AG04449 (cell line): Measurements from ENCODE around the gene COX20.
"Not testable (repeated sequence)": the region's sequence is repeated elsewhere in the genome, so short reads cannot be mapped to it uniquely, and the experiment has no call there.

Source experiments
- CTCF ChIA-PET: fragments of 350-600 bp; formaldehyde crosslinking; extraction: SDS; loops from one replicate; lab custom pipeline; 2021; ENCODE audit warnings: antibody characterized with exemption; lab: Yijun Ruan, JAX
- POLR2A ChIA-PET: fragments of 400-600, 350-600 bp; formaldehyde crosslinking; extraction: SDS; loops from one replicate; lab custom pipeline; 2020; ENCODE audit warnings: antibody characterized with exemption, inconsistent platforms; lab: Yijun Ruan, JAX
- DNase-seq: peaks from one replicate; pipeline ENCODE4 v3.0.0-alpha.2; 2010; ENCODE audit warnings: low read depth, low spot score
- H3K4me3 ChIP-seq: 2 replicates; pipeline ENCODE4 v1.5.1; 2011; ENCODE audit warnings: low read depth, mild to moderate bottlenecking, control low read depth, low read length
- TF ChIP-seq, protein P1 (sequence below): IDR thresholded peaks from one replicate; pipeline ENCODE4 v1.5.1; 2011; ENCODE audit warnings: mild to moderate bottlenecking, moderate library complexity, low read length, control low read depth, inconsistent platforms; ENCODE audit not compliant: insufficient read depth; ENCODE audit errors: missing control alignments

COX20 gene

DNA sequence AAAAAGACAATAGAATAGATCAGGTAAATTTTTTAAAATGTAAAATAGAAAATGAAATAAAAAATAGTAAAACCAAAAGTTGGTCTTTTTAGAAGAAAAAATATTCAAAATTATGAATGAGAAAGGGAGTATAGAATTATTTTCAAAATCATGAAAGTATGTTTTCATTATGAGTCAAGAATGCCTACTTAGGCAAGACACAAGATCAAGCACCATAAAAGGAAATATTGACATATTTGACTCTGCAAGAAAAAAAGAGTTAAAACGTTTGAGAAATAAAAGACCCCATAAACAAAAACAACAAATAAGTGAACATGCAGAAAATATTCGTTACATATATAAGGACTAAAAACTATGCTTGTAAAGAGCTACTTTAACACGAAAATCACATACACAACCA, 4.8 kb upstream of the COX20 start:
- H3K4me3 ChIP-seq: no peak overlapping the region
- TF ChIP-seq, protein P1, sequence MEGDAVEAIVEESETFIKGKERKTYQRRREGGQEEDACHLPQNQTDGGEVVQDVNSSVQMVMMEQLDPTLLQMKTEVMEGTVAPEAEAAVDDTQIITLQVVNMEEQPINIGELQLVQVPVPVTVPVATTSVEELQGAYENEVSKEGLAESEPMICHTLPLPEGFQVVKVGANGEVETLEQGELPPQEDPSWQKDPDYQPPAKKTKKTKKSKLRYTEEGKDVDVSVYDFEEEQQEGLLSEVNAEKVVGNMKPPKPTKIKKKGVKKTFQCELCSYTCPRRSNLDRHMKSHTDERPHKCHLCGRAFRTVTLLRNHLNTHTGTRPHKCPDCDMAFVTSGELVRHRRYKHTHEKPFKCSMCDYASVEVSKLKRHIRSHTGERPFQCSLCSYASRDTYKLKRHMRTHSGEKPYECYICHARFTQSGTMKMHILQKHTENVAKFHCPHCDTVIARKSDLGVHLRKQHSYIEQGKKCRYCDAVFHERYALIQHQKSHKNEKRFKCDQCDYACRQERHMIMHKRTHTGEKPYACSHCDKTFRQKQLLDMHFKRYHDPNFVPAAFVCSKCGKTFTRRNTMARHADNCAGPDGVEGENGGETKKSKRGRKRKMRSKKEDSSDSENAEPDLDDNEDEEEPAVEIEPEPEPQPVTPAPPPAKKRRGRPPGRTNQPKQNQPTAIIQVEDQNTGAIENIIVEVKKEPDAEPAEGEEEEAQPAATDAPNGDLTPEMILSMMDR: no peak
- CTCF ChIA-PET: interaction anchor here (1.1 to 1.9 kb wide), 4 partner anchors 10 to 212 kb away, joined by 3 to 7 read pairs (median 4); no protein-coding TSS in a partner anchor
- no peak for DNase-seq
- POLR2A ChIA-PET: no interaction called here

DNA sequence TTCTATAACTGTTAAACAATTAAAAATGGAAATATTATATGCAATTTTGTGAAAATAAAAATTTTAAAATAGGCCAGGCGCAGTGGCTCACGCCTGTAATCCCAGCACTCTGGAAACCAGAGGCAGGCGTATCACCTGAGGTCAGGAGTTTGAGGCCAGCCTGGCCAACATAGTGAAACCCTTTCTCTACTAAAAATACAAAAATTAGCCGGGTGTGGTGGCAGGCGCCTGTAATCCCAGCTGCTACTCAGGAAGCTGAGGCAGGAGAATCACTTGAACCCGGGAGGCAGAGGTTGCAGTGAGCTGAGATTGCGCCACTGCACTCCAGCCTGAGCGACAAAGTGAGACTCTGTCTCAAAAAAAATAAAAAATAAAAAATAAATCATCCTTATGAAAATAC, 2.2 kb upstream of the COX20 start:
- CTCF ChIA-PET: interaction anchor here (0.9 to 1.2 kb wide), 3 partner anchors 8 to 229 kb away, joined by 3 to 4 read pairs (median 4); a partner anchor contains a TSS
- not testable (repeated sequence) for H3K4me3 ChIP-seq

DNA sequence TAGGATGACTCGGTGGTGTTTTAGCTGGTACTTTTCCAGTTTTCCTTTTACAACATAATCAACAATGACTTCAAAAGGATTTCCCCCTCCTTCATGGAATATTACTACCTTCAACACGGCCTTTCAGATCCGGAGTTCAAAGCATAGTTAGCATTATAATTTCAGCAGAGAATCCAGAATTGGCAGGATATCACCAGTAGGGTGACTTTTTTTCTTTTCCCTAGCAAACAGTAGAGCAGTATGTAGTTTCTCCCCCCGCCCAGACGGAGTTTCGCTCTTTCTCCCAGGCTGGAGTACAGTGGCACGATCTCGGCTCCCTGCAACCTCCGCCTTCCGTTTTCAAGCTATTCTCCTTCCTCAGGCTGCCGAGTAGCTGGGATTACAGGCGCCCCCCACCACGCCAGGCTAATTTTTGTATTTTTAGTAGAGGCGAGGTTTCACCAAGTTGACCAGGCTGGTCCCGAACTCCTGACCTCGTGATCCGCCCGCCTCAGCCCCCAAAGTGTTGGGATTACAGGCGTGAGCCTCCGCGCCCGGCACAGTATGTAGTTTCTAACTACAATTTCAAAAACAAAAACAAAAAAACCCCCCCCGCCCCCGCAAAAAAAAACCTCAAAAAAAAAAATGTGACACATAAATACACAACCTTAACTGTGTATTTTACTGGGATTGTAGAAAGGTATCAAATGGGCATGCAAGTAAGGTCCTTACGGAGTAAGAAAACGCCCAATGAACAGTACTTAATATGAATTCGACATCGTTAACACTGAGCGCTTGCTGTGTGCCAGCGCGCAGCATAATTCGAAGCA, 1.5 kb upstream of the COX20 start:
- H3K4me3 ChIP-seq: peak overlapping the region; percentile 73
- CTCF ChIA-PET: interaction anchor here (0.9 to 4.9 kb wide), 3 partner anchors 9 to 230 kb away, joined by 4 to 18 read pairs (median 4); a partner anchor contains a TSS
- no peak for DNase-seq
- TF ChIP-seq, protein P1: no peak
- POLR2A ChIA-PET: interaction anchor here (0.8 to 2.7 kb wide), 7 partner anchors 10 to 322 kb away, joined by 3 to 16 read pairs (median 5); partner anchors contain the start of gene HNRNPU

More for the DNA sequence above, 2.2 kb upstream of the COX20 start:
- DNase-seq: not testable (repeated sequence)
- POLR2A ChIA-PET: interaction anchor here (1.3 kb wide), 1 partner anchor 32 kb away, joined by 3 read pairs; no protein-coding TSS in a partner anchor

DNA sequence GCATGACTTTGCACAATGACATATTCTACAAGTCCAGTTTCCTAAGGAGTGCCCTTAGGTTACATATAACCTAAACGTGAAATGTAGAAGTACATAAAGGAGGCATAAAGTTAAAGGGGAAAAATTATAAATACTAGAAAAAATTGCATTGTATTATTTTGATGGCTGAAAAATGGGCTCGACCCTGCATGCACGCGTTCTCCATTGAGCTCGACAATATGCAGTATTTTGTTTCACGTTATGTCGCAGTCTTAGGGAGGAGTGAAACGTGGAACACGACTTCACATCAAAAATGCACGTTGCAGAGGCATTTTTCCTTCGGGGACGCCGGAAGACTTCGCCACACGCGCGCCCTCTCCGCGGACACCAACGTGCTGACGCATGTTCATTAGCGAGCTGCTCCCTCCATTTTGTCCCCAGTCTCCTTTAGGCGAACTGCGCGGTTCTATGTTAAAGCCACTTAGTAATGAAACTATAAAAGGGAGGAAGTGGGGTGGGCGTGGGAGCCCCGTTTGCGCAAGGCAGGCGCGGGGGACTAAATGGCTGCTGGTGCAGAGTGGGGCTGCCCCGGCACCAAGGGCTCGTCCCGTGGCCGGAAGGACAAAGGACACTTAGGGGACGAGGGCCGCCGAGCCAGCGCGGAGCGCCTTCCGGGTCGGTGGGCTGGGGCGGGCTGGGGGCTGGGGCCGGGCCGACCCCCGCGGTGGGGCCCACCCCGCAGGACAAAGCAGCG, 749 bp upstream of the COX20 start:
- DNase-seq: peak; percentile 65
- TF ChIP-seq, protein P1: no peak
- peak overlapping the region; percentile 73 for H3K4me3 ChIP-seq
- POLR2A ChIA-PET: interaction anchor here (0.8 to 2.7 kb wide), 7 partner anchors 10 to 321 kb away, joined by 3 to 16 read pairs (median 5); partner anchors contain the start of gene HNRNPU
- CTCF ChIA-PET: interaction anchor here (4.9 kb wide), 1 partner anchor 230 kb away, joined by 18 read pairs; no protein-coding TSS in a partner anchor

DNA sequence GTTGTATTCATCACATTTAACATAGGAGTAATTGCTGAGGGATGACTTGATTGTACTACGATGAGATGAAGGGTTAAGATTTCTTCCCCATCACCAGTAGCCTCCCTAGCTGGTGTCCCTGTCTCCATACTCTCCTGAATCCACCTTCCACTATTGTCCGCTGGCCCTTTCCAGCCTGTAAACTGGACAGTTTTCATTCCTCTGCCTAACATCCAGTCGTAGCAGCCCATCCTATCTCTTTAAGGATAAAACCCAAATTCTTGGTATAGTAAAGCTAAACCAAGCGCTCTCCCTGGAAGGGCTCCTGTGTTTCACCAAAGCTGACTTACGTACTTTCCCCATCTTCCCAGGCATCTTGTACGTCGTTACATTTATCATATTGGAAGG, 670 bp downstream of the COX20 start:
- POLR2A ChIA-PET: interaction anchor here (1.0 to 2.7 kb wide), 5 partner anchors 16 to 206 kb away, joined by 3 to 16 read pairs (median 5); partner anchors contain the start of gene HNRNPU
- peak overlapping the region; percentile 73 for H3K4me3 ChIP-seq

DNA sequence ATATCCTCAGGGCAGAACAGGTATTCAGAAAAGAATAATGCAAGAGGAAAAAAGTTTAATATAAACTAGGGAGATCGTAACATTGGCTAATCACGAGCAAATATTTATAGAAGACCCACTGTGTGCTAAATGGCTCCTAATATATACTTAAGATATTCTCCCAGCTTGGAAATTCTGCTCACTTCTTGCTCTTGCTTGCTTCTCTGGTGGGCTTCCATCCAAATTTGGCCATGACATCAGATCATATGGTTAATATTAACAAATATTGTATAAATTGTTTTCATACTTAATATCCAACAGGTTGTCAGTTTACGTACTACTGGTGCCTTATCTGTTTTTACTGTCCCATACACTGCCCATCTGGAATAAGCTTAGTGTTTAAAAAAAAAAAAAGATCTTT, 1.1 kb downstream of the COX20 start:
- TF ChIP-seq, protein P1: no peak
- POLR2A ChIA-PET: interaction anchor here (1.8 to 2.7 kb wide), 4 partner anchors 15 to 206 kb away, joined by 4 to 16 read pairs (median 6); partner anchors contain the start of gene HNRNPU
- DNase-seq: no peak
- H3K4me3 ChIP-seq: peak overlapping the region; percentile 73
- CTCF ChIA-PET: interaction anchor here (0.8 to 4.9 kb wide), 5 partner anchors 22 to 232 kb away, joined by 3 to 18 read pairs (median 6); no protein-coding TSS in a partner anchor

More for the DNA sequence above, 670 bp downstream of the COX20 start:
- no peak for DNase-seq
- CTCF ChIA-PET: interaction anchor here (0.8 to 4.9 kb wide), 4 partner anchors 22 to 232 kb away, joined by 3 to 18 read pairs (median 10); no protein-coding TSS in a partner anchor
- TF ChIP-seq, protein P1: no peak
